MCF 10A (cell line): ENCODE data around the gene KIAA0825. TPM values are rescaled to one million over a fixed set of nuclear protein-coding genes. Genes with fewer than 3 reads are reported as not detected.

ENCODE experiments used
- BruUV-seq: library from RNA; stranded (reverse); fragments of 400-500 nt; replicated peaks from 2 replicates; lab custom pipeline; 2021; lab: Mats Ljungman, UMichigan
- CTCF ChIA-PET: fragments of 300-600 bp; sonication (Branson Sonifier 250); formaldehyde crosslinking; extraction: SDS; loops from one replicate; lab custom pipeline; 2021; ENCODE audit warnings: antibody characterized with exemption, inconsistent platforms; lab: Yijun Ruan, JAX
- POLR2A ChIA-PET: fragments of 300-600, 350-650 bp; sonication (Branson Sonifier 250); formaldehyde crosslinking; extraction: SDS; loops from one replicate; lab custom pipeline; 2020; ENCODE audit warnings: antibody characterized with exemption, inconsistent platforms; lab: Yijun Ruan, JAX
- DNase-seq: peaks from one replicate; pipeline ENCODE4 v3.0.0-alpha.2; 2018; ENCODE audit not compliant: unreplicated experiment
- H3K27ac Mint-ChIP-seq: one replicate; pipeline ENCODE4 v1.8.0; 2022; ENCODE audit warnings: mild to moderate bottlenecking, low read depth, mixed read lengths; ENCODE audit not compliant: unreplicated experiment
- H3K27me3 Mint-ChIP-seq: one replicate; pipeline ENCODE4 v1.8.0; 2022; ENCODE audit warnings: mixed read lengths; ENCODE audit not compliant: insufficient read depth, unreplicated experiment
- H3K36me3 Mint-ChIP-seq: one replicate; pipeline ENCODE4 v1.8.0; 2022; ENCODE audit warnings: mild to moderate bottlenecking, moderate library complexity, mixed read lengths; ENCODE audit not compliant: insufficient read depth, unreplicated experiment
- H3K4me1 Mint-ChIP-seq: one replicate; pipeline ENCODE4 v1.8.0; 2022; ENCODE audit warnings: mixed read lengths; ENCODE audit not compliant: insufficient read depth, unreplicated experiment
- H3K4me3 Mint-ChIP-seq: one replicate; pipeline ENCODE4 v1.8.0; 2022; ENCODE audit warnings: mild to moderate bottlenecking, moderate library complexity, mixed read lengths; ENCODE audit not compliant: unreplicated experiment
- H3K9me3 Mint-ChIP-seq: one replicate; pipeline ENCODE4 v1.8.0; 2022; ENCODE audit warnings: mixed read lengths; ENCODE audit not compliant: unreplicated experiment
- intact Hi-C: fragments of 100-400 bp; cut with micrococcal nuclease; formaldehyde crosslinking; loops from 2 replicates; pipeline ENCODE4 v1.14.1; 2022
- total RNA-seq: library from RNA; stranded (reverse); gene quantifications from 2 replicates; pipeline ENCODE4 v1.2.3, GENCODE V29; 2022
- TF ChIP-seq, protein P1 (sequence below): fragments of 200-600 bp; IDR thresholded peaks from one replicate; pipeline ENCODE4 v1.8.0; 2022; ENCODE audit warnings: antibody characterized with exemption, mild to moderate bottlenecking; ENCODE audit not compliant: unreplicated experiment

Gene KIAA0825
- total RNA-seq, 1 experiment from 2014 or later, result 2.1 TPM

DNA sequence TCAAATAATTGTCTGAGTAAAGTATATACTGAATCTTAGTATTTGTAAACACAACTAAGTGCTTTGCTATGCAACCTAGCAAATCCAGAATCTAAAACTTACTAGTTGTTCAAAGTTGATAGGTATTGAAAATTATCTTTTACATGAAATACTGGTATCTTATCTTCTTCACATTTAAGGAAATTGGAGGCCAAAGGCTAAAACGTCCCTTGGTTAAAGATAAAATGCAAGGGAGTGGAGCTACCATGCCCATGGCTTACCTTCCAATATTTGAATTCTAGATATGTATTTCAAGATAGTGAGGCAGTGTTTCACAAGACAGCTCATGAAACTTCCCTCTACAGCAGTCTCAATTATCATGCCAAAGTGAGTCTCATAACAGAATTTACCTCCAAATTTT lies 373.5 kb downstream of the KIAA0825 start:
- no peak overlapping the region for H3K27ac Mint-ChIP-seq
- H3K9me3 Mint-ChIP-seq, result no peaks in the 10 kb centered on the region
- no TSS peak for BruUV-seq
- CTCF ChIA-PET, result no interaction called here
- no peak for DNase-seq
- POLR2A ChIA-PET, result interaction anchor here (1.3 kb wide), 1 partner anchor 25 kb away, joined by 5 read pairs; no protein-coding TSS in a partner anchor
- H3K36me3 Mint-ChIP-seq, result no peaks in the 10 kb centered on the region
- H3K4me1 Mint-ChIP-seq, result peaks cover 25% of the 10 kb centered on the region
- no peak overlapping the region for H3K4me3 Mint-ChIP-seq
- H3K27me3 Mint-ChIP-seq, result no peaks in the 10 kb centered on the region
- intact Hi-C loops, result no loop called here
- TF ChIP-seq, protein P1, sequence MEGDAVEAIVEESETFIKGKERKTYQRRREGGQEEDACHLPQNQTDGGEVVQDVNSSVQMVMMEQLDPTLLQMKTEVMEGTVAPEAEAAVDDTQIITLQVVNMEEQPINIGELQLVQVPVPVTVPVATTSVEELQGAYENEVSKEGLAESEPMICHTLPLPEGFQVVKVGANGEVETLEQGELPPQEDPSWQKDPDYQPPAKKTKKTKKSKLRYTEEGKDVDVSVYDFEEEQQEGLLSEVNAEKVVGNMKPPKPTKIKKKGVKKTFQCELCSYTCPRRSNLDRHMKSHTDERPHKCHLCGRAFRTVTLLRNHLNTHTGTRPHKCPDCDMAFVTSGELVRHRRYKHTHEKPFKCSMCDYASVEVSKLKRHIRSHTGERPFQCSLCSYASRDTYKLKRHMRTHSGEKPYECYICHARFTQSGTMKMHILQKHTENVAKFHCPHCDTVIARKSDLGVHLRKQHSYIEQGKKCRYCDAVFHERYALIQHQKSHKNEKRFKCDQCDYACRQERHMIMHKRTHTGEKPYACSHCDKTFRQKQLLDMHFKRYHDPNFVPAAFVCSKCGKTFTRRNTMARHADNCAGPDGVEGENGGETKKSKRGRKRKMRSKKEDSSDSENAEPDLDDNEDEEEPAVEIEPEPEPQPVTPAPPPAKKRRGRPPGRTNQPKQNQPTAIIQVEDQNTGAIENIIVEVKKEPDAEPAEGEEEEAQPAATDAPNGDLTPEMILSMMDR, result no peak

DNA sequence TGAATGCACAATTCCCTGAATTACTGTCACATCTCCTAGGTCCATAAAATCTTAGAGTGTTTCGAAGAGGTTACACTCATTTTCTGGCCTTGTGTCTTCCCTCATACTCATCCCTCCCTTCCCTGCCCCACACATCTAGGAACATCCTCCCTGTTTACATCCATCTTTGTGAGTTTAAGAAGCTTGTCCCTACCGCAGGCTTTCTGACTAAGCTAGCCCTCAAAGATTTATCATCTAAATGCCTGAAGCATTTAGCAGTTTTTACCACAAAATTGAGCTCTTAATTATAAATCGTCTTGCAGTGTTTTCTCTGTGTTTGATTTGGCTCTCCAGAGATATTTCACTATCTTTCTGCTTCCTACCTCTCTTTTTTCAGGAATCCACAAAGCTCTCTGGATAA lies 374.8 kb downstream of the KIAA0825 start:
- POLR2A ChIA-PET, result interaction anchor here (0.7 to 1.3 kb wide), 2 partner anchors 24 to 120 kb away, joined by 3 to 5 read pairs; no protein-coding TSS in a partner anchor
- intact Hi-C loops, result no loop called here
- CTCF ChIA-PET, result interaction anchor here (0.6 to 1.8 kb wide), 2 partner anchors 11 to 289 kb away, joined by 5 to 6 read pairs; no protein-coding TSS in a partner anchor
- TF ChIP-seq, protein P1, result no peak
- Mint-ChIP-seq H3K4me1 (peaks cover 28% of the 10 kb centered on the region), H3K27ac (peak overlapping the region; percentile 41), H3K4me3 (no peak overlapping the region), H3K9me3 (no peaks in the 10 kb centered on the region), H3K27me3 (no peaks in the 10 kb centered on the region), H3K36me3 (no peaks in the 10 kb centered on the region)
- no peak for DNase-seq
- no TSS peak for BruUV-seq

DNA sequence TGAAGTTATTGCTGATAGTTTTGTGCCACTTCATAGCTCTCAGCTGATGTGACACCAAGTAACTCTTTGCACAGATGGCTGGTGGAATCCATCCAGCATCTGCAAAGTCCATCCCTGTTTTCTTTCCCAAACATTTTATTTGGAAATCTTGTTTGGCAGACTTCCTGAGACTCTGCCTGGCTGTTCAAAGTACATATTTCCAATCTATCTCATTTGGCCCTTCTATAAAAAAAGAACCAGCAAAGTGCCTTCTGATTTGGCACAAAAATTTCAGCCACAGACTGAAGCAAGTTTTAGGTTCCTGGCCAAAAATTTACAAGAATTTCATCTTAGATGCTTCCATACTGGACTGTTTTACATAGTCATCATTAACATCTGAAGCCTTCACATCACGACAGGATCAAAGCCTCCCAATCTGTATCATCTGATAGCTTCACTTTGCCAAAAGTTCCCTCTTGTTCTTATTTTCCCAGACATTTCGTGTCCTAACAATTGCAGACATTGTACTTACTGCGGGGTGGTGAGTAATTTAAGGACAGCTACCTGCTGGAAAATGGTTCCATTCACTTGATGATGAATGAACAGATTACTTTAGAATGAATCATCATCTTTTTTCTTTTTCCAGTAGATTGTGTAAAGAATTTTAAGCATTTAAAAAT lies 377.3 kb downstream of the KIAA0825 start:
- POLR2A ChIA-PET, result interaction anchor here (0.7 to 1.3 kb wide), 2 partner anchors 122 to 323 kb away, joined by 3 to 4 read pairs; no protein-coding TSS in a partner anchor
- TF ChIP-seq, protein P1, result no peak
- peak; percentile 60 for DNase-seq
- H3K4me3 Mint-ChIP-seq, result peak overlapping the region; percentile 27
- H3K4me1 Mint-ChIP-seq, result peaks cover 30% of the 10 kb centered on the region
- peak overlapping the region; percentile 10 for H3K27ac Mint-ChIP-seq
- H3K27me3 Mint-ChIP-seq, result no peaks in the 10 kb centered on the region
- intact Hi-C loops, result no loop called here
- no peaks in the 10 kb centered on the region for H3K9me3 Mint-ChIP-seq
- CTCF ChIA-PET, result no interaction called here
- H3K36me3 Mint-ChIP-seq, result no peaks in the 10 kb centered on the region
- no TSS peak for BruUV-seq

DNA sequence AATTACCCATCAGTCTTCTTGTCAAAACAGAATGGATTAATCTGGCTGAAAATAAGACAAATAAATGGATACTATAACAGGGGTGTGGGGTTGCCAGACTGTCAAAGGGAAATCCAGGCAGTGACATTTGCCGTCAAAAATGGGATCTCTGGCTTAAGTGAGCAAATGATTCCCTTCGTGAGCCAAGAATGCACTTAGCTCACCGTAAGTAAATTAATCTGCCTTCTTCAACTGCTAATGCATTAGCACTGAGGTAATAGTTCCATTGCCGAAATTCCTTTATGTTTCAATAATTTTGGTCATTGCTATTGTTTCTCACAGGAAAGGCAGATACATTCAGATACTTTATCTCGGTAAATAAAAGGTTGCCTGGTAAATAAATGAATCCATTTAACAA lies 377.8 kb downstream of the KIAA0825 start:
- Mint-ChIP-seq H3K4me1 (peaks cover 30% of the 10 kb centered on the region), H3K9me3 (no peaks in the 10 kb centered on the region), H3K4me3 (peak overlapping the region; percentile 27), H3K36me3 (no peaks in the 10 kb centered on the region), H3K27ac (no peak overlapping the region), H3K27me3 (no peaks in the 10 kb centered on the region)
- ChIA-PET CTCF (no interaction called here), POLR2A (interaction anchor here (1.3 kb wide), 1 partner anchor 122 kb away, joined by 4 read pairs; no protein-coding TSS in a partner anchor)
- TF ChIP-seq, protein P1, result no peak
- no peak for DNase-seq
- intact Hi-C loops, result no loop called here
- no TSS peak for BruUV-seq
